Spleen (tissue), 11 donors: Measurements from ENCODE around the gene DOCK9. TPM values are rescaled to one million over a fixed set of nuclear protein-coding genes. Genes with fewer than 3 reads are reported as not detected.
A peak's percentile ranks its signal among the peaks of the same experiment; 100 is the strongest.

Experiments
- DNase-seq: peaks from one replicate; pipeline ENCODE4 v3.0.0-alpha.2; 2020
- H3K27ac ChIP-seq, 8 donors: fragments of 200-600 bp; sonication (generic) in 7 of 8; 1 replicate in 4 of 8; 2 replicates in 4 of 8; pipeline versions ENCODE4 v1.5.0 to v1.8.0; 2016 to 2021; ENCODE audit warnings: inconsistent platforms in 4 of 8, mild to moderate bottlenecking in 4 of 8, moderate library complexity in 1 of 8
- H3K27me3 ChIP-seq, 7 donors: fragments of 200-600 bp; sonication (generic) in 6 of 7; replicated peaks in 1 of 7; 1 replicate in 4 of 7; 2 replicates in 3 of 7; pipeline versions ENCODE4 v1.5.0 to v1.8.0; 2016 to 2021; ENCODE audit warnings: inconsistent platforms in 3 of 7, mild to moderate bottlenecking in 1 of 7
- H3K36me3 ChIP-seq, 6 donors: fragments of 200-600 bp; sonication (generic) in 5 of 6; 1 replicate in 4 of 6; 2 replicates in 2 of 6; pipeline versions ENCODE4 v1.5.0 to v1.8.0; 2016 to 2021; ENCODE audit warnings: inconsistent platforms in 2 of 6
- H3K4me1 ChIP-seq, 6 donors: fragments of 200-600 bp; sonication (generic) in 5 of 6; 1 replicate in 3 of 6; 2 replicates in 3 of 6; pipeline versions ENCODE4 v1.5.0 to v1.8.0; 2016 to 2021; ENCODE audit warnings: inconsistent platforms in 3 of 6
- H3K4me3 ChIP-seq, 8 donors: fragments of 200-600 bp; sonication (generic) in 7 of 8; 1 replicate in 4 of 8; 2 replicates in 4 of 8; pipeline versions ENCODE4 v1.5.0 to v1.8.0; 2016 to 2021; ENCODE audit warnings: inconsistent platforms in 4 of 8, mild to moderate bottlenecking in 4 of 8, moderate library complexity in 2 of 8
- H3K9me3 ChIP-seq, 8 donors: fragments of 200-600 bp; sonication (generic) in 7 of 8; 1 replicate in 4 of 8; 2 replicates in 4 of 8; pipeline versions ENCODE4 v1.5.0 to v1.8.0; 2016 to 2021; ENCODE audit warnings: inconsistent platforms in 4 of 8
- POLR2A ChIP-seq, 3 donors: fragments of 450-650 bp; IDR thresholded peaks; one replicate each; pipeline ENCODE4 v1.5.1; 2017; ENCODE audit warnings: antibody characterized with exemption in 3 of 3, mild to moderate bottlenecking in 1 of 3
- POLR2AphosphoS5 ChIP-seq, 3 donors: sonication (generic); formaldehyde crosslinking; IDR thresholded peaks; one replicate each; pipeline ENCODE4 v1.5.1; 2017; ENCODE audit warnings: antibody characterized with exemption in 3 of 3
- WGBS, 5 donors: extraction: QIAGEN DNeasy Blood & Tissue Kit in 3 of 5; methylation state at CpG; one replicate each; pipeline versions ENCODE4 v1.1.5 to v1.1.7; 2013 to 2018; 5-methylcytosine and 5-hydroxymethylcytosine counted together
- intact Hi-C: fragments of 100-400 bp; cut with DNase I; formaldehyde crosslinking; loops from one replicate; pipeline ENCODE4 v1.15.0; 2023; ENCODE audit warnings: low total_unique reads
- polyA plus RNA-seq, 3 donors: library from polyadenylated mRNA; stranded (reverse); fragments of 200-250 nt; gene quantifications; one replicate each; pipeline ENCODE4 v1.2.1, GENCODE V29; 2013
- total RNA-seq, 7 donors: library from RNA; depleted of rRNA in 3 of 7; stranded (reverse); fragments of >200 nt in 3 of 7; fragmentation: NEBNext Ultra II Directional in 4 of 7; extraction: Animal tissue kit (Norgen Biotek cat#: 25700) in 4 of 7; gene quantifications; one replicate each; pipeline versions ENCODE4 v1.1.0 to v1.2.1, GENCODE V29; 2016 to 2021
- TF ChIP-seq, protein P1 (sequence below), 11 experiments: fragments of 200-600 bp in 7 of 11; fragments of 450-650 bp in 4 of 11; sonication (generic) in 4 of 11; IDR thresholded peaks in 8 of 11; conservative IDR thresholded peaks in 3 of 11; 1 replicate in 7 of 11; 2 replicates in 4 of 11; pipeline versions ENCODE4 v1.4.0 to v1.8.0; 2016 to 2021; ENCODE audit warnings: antibody characterized with exemption in 11 of 11, inconsistent platforms in 4 of 11, mild to moderate bottlenecking in 1 of 11
- donor health status: healthy with polysubstance abuse.
- donor health status: DM: no; HTN: no; CAD: no; lungs with moderate emphysema.
- donor health status: DM: no; HTN: no; CAD: no.
- donor health status: Bipolar disorder and iron deficiency.
- donor health status: healthy.
- donor health status: DM: no; HTN: no; CAD: no.
- donor health status: DM: yes; HTN: yes; CAD: no.

DOCK9 gene
- total and polyA plus RNA-seq, 10 donors = 6.9 to 53.3 (median 47.6) TPM

DNA sequence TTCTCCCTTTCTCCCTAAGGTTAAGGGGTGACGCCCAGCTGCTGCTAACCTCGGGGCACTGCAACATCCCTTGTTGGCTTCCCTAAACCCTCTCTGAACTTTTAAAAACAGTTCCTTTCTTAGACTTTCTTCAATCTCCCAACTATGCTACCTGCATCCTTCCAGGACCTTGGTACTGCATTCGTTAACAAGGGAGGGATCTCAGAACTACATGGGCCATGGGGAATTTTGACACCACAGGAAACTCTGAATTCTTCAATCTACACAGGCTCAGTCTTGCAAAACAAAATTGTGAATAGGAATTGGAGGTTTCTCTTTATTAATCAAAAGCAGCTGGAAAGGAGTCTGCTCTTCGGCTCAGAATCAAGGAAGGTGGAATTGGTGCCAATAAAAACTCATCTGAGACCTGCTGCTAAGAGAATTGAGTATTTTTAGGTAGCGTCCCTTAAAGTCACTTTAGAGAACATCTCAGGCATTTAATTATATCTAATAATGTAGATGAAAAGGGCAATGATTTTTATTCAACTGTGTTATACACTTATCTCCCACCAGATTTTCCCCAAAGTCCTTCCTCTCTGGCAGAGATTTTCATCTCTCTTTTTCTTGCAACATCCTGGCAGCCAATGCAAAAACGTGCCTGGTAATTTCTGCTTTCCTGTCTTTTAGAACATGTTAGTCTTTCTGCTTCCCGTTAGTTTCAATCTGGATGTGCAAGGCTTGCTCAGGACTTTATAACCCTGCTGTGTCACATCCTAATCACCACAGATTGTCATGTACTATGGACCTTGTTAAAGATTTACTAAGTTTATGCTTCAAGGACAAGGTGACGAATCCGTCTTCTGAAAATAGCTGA is 156.3 kb downstream of the DOCK9 start:
- no peaks in the 10 kb centered on the region for H3K27me3 ChIP-seq
- H3K4me1 ChIP-seq = peaks cover 0 to 5% (median 0%) of the 10 kb centered on the region in 6 donors
- no peak overlapping the region for H3K4me3 ChIP-seq
- no peaks in the 10 kb centered on the region for H3K9me3 ChIP-seq
- intact Hi-C loops = no loop called here
- 61 to 73% (median 64%) methylated on average over 9 of the region's 9 CpGs for WGBS, 5 donors
- peak in 1 of 3 donors; percentile 33 for TF ChIP-seq POLR2AphosphoS5 (IDR thresholded peaks at IDR 0.05)
- no peak for TF ChIP-seq POLR2A (IDR thresholded peaks at IDR 0.05)
- DNase-seq = no peak
- peak overlapping the region in 2 of 8 donors; percentile 8 to 15 for H3K27ac ChIP-seq
- H3K36me3 ChIP-seq = peaks cover 0 to 83% (median 24%) of the 10 kb centered on the region in 6 donors

DNA sequence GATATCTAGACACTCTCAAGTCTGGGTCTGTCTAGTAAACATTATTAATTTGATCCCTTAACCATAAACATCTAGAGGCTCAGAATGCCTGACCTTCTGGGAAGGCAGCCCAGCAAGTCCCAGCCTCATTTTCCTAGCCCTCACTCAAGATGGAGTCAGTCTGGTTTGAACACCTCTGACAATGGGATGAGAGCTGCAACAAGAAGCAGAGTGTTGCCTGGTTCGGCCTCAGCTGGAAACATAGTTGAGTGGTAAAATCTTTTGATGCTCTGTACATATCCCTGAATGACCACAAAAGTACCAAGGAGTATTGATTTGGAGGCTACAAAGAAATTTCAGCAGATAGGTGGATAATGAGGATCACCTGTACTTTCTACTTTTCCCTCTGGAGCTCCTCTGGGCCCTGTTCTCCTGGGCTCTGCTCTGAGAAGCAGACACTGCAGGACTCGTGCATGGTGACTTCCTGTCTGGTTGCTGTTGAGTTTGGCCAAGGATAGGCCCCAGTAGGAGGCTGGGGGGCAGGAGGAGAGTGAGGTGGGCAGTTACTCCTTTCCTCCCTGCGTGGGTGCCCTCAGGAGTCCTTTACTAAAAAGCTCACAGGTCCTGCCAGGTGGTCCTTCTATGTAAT is 157.0 kb downstream of the DOCK9 start:
- Histone ChIP-seq H3K27me3 (no peaks in the 10 kb centered on the region), H3K36me3 (peaks cover 0 to 83% (median 24%) of the 10 kb centered on the region in 6 donors), H3K4me1 (peaks cover 0 to 5% (median 0%) of the 10 kb centered on the region in 6 donors), H3K9me3 (no peaks in the 10 kb centered on the region), H3K4me3 (no peak overlapping the region), H3K27ac (no peak overlapping the region)
- WGBS, 5 donors = 64 to 83% (median 68%) methylated on average over 2 to 3 of the region's 3 CpGs
- TF ChIP-seq POLR2AphosphoS5 (IDR thresholded peaks at IDR 0.05) (no peak), POLR2A (IDR thresholded peaks at IDR 0.05) (no peak)
- TF ChIP-seq, protein P1, sequence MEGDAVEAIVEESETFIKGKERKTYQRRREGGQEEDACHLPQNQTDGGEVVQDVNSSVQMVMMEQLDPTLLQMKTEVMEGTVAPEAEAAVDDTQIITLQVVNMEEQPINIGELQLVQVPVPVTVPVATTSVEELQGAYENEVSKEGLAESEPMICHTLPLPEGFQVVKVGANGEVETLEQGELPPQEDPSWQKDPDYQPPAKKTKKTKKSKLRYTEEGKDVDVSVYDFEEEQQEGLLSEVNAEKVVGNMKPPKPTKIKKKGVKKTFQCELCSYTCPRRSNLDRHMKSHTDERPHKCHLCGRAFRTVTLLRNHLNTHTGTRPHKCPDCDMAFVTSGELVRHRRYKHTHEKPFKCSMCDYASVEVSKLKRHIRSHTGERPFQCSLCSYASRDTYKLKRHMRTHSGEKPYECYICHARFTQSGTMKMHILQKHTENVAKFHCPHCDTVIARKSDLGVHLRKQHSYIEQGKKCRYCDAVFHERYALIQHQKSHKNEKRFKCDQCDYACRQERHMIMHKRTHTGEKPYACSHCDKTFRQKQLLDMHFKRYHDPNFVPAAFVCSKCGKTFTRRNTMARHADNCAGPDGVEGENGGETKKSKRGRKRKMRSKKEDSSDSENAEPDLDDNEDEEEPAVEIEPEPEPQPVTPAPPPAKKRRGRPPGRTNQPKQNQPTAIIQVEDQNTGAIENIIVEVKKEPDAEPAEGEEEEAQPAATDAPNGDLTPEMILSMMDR (IDR thresholded peaks at IDR 0.05 in 8 of 11, conservative IDR thresholded peaks at IDR 0.05 in 3 of 11) = no peak
- intact Hi-C loops = no loop called here
- DNase-seq = no peak

DNA sequence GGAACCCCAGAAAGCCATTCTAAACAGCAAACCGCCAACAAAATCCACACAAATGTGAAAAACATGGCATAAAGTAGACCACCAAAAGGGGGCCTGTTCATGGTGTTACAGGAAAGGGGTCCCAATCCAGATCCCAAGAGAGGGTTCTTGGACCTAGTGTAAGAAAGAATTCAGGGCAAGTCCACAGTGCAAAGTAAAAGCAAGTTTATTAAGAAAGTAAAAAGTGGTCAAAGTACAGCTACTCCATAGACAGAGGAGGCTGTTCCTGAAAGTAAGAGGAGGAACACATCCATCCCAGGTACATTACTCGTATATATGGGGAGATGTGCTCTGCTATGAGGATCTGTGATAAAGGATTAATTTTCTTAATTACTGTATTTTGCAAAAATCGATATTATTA is 157.6 kb downstream of the DOCK9 start:
- H3K4me1 ChIP-seq = peaks cover 0 to 5% (median 0%) of the 10 kb centered on the region in 6 donors
- no peak for DNase-seq
- TF ChIP-seq POLR2A (IDR thresholded peaks at IDR 0.05) (no peak), POLR2AphosphoS5 (IDR thresholded peaks at IDR 0.05) (no peak)
- TF ChIP-seq, protein P1 (IDR thresholded peaks at IDR 0.05 in 8 of 11, conservative IDR thresholded peaks at IDR 0.05 in 3 of 11) = no peak
- no peaks in the 10 kb centered on the region for H3K9me3 ChIP-seq
- H3K27ac ChIP-seq = no peak overlapping the region
- intact Hi-C loops = no loop called here
- 93 to 95% (median 94%) methylated on average over 3 of the region's 3 CpGs for WGBS, 5 donors
- no peaks in the 10 kb centered on the region for H3K27me3 ChIP-seq
- H3K36me3 ChIP-seq = peaks cover 0 to 82% (median 24%) of the 10 kb centered on the region in 6 donors
- H3K4me3 ChIP-seq = no peak overlapping the region

DNA sequence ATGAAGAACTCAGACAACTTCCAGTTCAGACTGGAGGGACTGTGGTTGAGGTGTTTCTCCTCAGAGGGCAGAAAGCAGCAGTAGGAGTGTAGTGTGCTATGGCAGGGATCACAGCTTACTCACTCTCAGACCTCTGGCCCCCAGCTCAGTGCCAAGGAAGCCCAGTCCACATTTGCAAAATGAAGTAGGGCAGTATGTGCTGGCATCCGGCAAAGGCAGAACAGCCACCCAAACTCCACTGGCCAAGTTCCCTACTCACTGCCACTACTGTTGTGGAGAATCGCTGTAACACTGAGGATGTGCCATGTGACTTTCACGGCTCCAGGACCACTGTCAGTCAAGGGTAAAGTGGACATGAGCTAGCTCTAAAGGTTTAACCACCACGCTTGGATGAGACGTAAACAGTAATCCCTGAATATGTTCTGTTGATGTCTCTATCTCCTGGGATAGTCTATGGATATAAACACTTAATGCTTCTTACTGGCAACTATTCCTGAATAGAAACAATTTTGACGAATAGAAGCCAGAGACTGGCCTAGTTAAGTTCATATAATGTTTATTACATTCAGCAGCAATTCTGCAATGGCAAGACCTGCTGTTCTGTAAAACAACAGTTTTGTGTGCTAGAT is 158.4 kb downstream of the DOCK9 start:
- TF ChIP-seq POLR2A (IDR thresholded peaks at IDR 0.05) = no peak
- TF ChIP-seq, protein P1 (IDR thresholded peaks at IDR 0.05 in 8 of 11, conservative IDR thresholded peaks at IDR 0.05 in 3 of 11) = no peak
- TF ChIP-seq POLR2AphosphoS5 (IDR thresholded peaks at IDR 0.05) = no peak
- Histone ChIP-seq H3K4me1 (peaks cover 0 to 5% (median 0%) of the 10 kb centered on the region in 6 donors), H3K27ac (no peak overlapping the region), H3K27me3 (no peaks in the 10 kb centered on the region), H3K4me3 (no peak overlapping the region), H3K9me3 (no peaks in the 10 kb centered on the region), H3K36me3 (peaks cover 0 to 77% (median 22%) of the 10 kb centered on the region in 6 donors)
- intact Hi-C loops = no loop called here
- no peak for DNase-seq
- 93 to 99% (median 96%) methylated on average over 6 of the region's 6 CpGs for WGBS, 5 donors
